Measurements from ENCODE around the gene STXBP4.

The STXBP4 gene

DNA sequence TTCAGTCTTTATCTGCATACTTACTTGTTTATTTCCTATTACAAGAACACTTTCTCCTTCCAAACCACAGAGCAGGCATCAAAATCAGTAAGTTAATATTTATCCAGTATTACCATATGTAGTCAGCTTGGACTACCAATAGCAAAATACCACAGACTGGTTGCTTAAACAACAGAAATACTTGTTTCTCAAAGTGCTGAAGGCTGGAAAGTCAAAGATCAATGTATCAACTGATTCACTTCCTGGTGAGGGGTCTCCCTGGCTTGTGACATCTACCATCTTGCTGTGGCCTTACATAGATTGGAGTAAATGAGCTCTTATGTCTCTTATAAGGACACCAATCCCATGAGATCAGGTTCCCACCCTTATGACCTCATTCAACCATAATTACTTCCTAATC is 2.6 kb downstream of the STXBP4 start:
- no peak for DNase-seq (ENCODE audit: low read depth in 3 of 3, low spot score in 1 of 3)

DNA sequence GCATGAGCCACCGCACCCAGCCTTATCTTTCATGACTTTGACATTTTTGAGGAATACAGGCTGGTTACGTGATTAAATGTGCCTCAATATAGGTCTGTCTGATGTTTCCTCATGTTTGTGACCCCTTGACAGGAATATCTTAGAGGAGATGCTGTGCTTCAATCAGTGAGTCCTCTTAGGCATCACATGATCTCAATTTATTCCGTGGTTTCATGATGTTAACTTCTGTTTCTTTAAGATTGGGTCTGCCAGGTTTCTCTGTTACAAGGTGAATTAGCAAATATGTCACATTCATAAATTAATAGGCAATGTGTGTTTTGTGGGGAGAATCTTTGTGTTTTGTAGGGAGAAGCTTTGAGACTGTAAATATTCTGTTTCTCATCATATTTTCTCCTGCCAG is 3.3 kb downstream of the STXBP4 start:
- DNase-seq (ENCODE audit: low read depth in 3 of 3, low spot score in 1 of 3): no peak

DNA sequence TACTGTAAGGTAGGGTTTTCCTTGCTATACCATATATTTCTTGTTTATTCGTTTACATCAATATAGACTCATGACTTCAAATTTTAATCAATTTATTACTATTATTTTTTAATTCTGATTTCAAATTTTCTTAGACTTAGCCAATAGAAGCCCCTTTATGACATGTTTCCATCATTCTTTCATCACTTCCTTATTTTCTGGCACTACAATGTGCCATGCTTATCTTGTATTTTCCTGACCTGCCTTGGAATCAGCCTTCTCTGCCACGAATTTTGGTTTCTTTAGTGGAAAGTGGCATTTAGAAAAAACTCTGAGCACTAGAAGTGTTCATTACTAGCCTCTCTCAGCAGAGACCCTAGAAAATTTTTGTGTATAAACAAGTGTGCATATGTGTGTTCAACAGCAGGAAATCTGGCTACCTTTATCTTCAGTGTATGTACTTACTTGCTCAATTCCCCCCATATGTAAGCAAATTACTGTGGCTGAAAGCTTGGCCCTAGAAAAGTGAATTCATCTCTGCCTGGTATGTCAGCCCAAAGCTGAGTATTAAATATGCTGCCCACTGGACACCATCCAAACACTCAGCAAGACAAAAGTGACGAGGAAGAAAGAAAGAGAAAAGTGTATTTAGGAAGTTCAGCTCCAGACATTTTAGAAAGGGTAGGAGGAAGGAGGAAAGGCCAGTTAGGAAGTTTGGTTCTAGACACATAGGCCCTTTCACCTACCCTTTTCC is 4.0 kb downstream of the STXBP4 start:
- DNase-seq (ENCODE audit: low read depth in 3 of 3, low spot score in 1 of 3): no peak

DNA sequence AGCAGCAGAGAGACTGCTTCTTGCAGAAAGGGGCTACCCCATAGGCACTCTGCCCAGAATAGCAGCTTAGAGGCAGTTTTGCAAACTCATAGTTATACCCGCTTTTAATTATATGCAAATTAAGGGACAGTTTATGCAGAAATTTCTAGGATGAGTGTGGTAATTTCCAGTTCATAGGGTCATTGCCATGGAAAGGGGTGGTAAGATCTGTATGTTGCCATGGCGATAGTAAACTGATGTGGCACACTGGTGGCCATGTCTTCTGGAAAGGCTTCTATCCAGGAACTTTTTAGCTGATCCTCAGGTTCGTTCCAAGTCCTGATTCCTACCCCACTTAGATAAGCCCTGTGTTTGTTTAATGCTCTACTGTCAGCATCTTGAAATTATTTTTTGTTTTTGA is 6.2 kb downstream of the STXBP4 start:
- DNase-seq (ENCODE audit: low read depth in 3 of 3, low spot score in 1 of 3): no peak

DNA sequence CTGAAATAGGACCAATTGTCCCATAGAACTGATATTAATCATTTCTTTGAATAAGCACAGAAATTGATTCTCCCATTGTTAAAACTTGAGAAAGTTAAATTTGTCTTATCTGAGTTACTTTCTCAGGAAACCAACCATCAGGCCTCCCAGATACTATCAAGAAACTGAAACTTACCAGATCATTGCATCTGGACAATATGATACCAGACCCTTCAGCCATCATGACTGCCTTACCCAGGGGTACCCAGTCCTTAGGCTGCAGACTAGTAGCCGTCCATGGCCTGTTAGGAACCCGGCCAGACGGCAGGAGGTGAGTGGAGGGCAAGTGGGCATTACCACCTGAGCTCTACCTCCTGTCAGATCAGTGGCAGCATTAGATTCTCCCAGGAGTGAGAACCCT is 7.8 kb downstream of the STXBP4 start:
- no peak for DNase-seq (ENCODE audit: low read depth in 3 of 3, low spot score in 1 of 3)

DNA sequence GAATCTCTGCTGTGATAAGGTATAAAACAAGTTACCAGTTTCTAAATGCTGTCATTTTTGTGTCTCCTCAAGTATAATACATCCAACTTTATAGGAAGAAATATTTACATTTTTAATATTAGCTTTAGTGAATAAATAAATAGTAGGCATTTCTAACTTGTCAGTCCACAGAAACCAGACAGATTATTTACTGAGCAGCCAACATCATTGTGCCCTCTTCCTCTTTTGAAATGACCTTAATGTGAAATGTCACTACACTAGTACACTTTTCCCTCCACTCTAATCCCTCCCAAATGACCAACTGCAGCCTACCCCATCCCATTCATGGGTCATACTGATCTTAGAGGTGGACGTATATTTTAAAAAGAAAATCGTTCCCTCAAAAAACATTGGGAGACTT is 9.2 kb downstream of the STXBP4 start:
- no peak for DNase-seq (ENCODE audit: low read depth in 3 of 3, low spot score in 1 of 3)

DNA sequence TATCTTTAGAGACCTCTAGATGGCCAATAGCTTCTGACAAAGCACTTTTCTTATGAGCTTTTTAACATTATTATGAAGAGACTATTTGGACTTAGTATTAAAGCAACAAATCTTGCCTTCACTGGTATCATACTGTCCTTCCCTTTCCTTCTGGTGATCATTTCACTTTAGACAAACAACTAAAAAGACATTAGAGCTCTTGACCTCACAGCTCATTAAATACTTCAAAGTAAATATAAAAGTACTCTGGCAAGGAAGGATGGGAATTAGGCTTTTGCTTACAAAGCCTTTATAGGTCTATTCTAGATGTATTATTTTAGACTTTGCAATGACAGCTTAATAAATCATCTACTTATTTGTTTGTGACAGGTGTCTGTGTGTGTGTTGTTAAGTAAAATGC is 11.1 kb downstream of the STXBP4 start:
- no peak for DNase-seq (ENCODE audit: low read depth in 3 of 3, low spot score in 1 of 3)

DNA sequence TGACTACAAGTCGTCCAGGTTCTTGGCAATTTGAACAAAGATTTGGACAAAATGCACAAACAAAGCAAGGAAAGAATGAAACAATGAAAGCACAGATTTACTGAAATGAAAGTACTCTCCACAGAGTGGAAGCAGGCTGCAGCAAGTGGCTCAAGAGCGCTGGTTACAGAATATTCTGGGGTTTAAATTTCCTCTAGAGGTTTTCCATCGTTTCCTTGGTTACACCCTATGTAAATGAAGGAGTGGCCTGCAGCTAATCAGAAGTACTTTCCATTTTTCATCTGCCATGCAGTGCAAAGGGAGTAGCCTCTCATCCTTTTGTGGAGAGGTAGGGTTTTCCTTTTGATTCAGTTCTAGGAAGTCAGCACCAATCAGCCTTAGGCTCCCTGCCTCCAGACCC is 11.8 kb downstream of the STXBP4 start:
- no peak for DNase-seq (ENCODE audit: low read depth in 3 of 3, low spot score in 1 of 3)

DNA sequence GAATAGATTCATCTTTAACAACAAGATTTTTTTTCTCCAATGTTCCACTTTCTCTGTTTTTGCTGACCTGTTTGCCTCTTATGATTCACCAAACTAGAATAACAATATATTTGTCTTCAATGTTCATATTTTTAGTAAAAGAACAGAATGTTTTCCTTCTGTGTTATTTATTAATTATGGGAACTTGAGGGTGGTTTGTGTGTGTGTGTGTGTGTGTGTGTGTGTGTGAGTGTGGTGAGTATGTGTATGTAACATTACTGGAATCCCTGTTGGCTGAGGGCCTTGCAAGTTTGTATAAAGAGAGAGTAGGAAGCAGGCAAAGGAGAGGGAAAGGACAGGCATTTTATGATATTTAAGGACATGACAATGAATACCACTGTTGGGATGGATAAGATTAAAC is 13.8 kb downstream of the STXBP4 start:
- no peak for DNase-seq (ENCODE audit: low read depth in 3 of 3, low spot score in 1 of 3)

DNA sequence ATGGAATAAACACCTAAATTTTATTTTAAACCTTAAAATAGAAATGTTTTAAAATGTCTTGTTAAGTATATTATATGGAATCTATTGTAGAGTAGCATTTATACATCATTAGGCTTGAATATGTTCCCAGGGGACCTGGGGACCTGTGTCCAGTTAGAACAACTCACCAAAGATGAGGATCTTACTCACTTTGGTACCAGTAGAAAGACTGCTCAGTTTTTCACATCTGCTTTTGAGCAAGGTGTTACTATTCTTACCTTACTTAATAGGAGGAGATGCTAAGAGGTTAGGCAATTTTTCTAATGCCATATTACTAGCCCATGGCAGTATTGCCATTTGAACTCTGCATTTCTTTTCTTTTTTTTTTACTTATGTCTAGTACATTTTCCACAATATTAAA is 14.7 kb downstream of the STXBP4 start:
- no peak for DNase-seq (ENCODE audit: low read depth in 3 of 3, low spot score in 1 of 3)

DNA sequence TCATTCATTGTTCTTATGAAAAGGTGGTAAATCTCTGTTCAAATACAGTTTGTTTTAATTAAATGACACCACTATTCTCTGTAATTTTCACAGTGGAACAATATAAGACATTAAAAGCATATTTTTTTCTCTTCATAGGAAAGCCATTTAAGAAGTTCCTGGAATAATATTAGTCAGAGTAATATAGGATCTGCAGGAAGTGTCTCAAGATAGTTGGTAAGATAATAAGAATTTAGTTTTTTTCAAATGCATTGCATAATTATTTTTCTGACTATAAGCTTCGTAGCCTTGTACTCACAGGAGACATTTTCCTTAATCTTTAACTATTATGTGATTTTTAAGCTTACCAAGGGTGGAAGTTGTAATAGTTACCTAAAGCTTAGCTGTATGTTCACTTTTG is 16.9 kb downstream of the STXBP4 start:
- no peak for DNase-seq (ENCODE audit: low read depth in 3 of 3, low spot score in 1 of 3)

DNA sequence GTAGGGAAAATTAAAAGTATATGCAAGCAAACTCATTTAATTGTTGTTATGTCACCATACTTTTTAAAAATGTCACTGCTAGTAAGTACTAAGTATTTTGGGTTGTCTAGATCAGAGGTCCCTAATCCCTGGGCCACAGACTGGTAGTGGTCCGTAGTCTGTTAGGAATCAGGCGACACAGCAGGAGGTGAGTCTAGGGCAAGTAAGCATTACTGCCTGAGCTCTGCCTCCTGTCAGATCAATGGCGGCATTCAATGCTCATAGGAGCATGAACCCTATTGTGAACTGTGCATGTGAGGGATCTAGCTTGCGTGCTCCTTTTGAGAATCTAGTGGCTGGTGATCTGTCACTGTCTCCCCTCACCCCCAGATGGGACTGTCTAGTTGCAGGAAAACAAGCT is 21.6 kb downstream of the STXBP4 start:
- DNase-seq (ENCODE audit: low read depth in 3 of 3, low spot score in 1 of 3): no peak

DNA sequence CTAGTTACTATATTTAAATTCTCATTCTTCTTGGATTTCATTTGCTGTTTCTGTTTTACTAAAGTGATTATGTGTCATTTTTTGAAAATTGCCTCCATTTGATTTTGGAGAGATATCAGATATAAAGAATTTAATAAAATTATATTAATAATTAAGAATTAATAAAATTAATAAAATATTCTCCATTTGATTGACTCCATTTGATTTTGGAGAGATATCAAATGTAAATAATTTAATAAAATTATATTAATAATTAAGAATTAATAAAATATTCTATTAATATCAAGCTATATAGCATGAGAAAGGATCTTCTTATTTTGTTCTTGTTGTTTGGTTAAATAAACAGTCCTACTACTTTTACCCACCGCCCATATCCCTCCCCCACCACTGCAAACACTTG is 23.0 kb downstream of the STXBP4 start:
- DNase-seq (ENCODE audit: low read depth in 3 of 3, low spot score in 1 of 3): no peak

DNA sequence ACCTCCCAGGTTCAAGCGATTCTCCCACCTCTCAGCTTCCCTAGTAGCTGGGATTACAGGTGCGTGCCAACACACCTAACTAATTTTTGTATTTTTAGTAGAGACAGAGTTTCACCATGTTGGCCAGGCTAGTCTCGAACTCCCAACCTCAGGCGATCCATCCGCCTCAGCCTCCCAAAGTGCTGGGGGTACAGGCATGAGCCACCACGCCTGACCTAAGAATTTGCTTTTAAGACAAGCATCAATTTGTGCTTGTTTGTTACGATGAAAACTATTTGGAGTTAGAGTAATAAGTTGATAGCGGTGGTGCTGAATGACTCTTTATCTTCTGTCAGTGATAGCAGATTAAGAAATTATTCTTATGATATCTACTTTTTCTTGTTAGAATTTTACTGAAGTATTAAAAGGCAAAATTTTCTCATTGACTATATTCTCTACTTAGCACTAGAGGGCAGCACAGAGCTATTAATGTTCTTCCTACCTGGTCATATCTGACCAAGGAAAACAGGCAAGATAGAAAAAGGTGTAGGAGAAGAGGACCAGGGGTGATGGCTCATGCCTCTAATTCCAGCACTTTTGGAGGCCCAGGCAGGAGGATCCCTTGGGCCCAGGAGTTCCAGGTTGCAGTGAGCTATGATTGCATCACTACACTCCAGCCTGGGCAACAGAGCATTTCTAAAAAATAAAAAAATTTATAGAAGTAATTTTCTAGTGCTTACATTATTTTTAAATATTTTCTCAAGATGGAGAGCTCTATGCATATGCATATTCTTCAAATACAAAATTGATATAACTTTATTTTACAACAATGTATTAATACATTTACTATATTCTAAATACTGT is 24.5 kb downstream of the STXBP4 start:
- no peak for DNase-seq (ENCODE audit: low read depth in 3 of 3, low spot score in 1 of 3)

DNA sequence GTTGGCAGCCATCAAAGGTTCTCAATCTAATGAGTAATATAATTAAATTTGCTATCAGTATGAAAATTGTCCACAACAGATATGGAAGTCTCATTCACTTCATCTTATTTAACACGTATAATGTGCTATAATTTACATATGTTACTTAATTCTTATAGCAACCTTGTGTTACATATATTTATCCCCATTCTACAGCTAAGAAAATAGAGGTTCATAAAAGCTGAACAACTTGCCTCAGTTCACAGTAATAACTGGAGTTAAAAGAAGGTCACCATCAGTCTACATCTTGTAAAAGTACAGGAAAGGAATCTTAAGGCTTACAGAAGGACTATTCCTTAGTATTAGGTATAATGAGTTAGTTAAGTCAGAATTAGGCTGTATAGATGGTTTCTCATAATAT is 27.9 kb downstream of the STXBP4 start:
- DNase-seq (ENCODE audit: low read depth in 3 of 3, low spot score in 1 of 3): no peak

DNA sequence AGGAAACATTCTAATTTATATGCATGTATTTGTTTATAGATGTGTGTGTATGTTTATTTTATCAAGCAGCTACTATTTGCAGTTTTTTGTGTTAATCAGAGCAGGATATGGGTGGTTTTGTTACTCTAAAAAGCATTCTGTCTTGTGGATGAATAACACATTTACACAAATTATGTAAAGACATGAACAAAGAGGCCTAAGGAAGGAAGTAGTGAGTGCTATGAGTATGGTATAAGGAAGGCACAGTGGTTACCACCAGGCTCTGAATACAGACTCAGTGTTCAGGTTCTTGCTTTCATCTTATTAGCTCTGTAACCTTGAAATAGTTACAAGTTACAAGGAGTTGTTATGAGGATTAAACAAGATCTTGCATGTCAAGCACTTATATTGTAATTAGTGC is 33.9 kb downstream of the STXBP4 start:
- no peak for DNase-seq (ENCODE audit: low read depth in 3 of 3, low spot score in 1 of 3)

DNA sequence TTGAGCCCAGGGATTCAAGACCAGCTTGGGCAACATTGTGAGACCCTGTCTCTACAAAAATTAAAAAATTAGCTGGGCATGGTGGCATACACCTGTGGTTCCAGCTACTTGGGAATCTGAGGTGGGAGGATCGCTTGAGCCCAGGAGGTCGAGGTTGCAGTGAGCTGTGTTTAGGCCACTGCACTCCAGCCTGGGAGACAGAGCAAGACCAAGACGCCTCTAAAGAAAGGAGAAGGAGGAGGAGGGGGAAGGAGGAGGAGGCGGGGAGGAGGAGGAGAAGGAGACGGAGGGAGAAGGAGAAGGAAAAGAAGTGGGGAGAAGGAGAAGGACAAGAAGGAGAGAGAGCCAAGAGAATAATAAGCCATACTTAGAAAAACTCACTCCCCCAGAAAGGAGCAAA is 35.9 kb downstream of the STXBP4 start:
- DNase-seq (ENCODE audit: low read depth in 3 of 3, low spot score in 1 of 3): no peak

DNA sequence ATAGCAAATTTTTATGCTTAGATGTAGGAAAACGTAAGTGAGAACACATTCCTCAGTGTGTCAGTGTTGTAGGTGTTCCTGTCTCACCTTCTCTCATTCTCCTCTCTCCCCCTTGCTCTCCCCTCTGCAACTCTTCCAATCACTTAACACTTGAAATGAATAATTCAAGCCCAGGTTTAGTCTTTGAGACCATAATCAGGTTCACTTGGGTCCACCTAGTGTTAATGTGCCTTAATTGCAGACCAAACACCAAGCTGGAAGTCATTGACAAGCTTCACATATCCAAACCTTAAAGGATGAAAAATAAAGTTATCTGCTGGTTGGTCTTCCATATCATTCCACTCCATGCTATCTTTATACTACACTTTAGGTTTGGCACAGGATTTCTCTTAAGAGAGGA is 37.0 kb downstream of the STXBP4 start:
- no peak for DNase-seq (ENCODE audit: low read depth in 3 of 3, low spot score in 1 of 3)

DNA sequence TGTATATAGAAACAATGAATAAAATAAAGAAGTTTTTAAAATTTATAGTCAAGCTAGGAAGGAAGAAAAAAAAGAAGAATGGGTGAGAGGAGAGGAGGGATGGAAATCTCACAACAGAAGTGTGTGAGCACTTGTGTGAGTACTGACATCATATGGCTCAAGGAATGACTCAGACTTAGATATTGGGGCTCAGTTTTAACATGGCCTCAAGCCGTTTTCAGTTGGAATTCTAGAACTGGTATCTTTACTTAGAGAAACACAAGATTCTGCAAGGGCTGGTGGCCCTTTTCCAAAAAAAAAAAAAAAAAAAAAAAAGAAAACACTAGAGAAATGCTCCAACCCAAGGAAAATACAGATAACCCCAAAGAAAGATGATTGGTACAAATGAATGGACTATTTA is 55.1 kb downstream of the STXBP4 start:
- no peak for DNase-seq (ENCODE audit: low read depth in 3 of 3, low spot score in 1 of 3)

DNA sequence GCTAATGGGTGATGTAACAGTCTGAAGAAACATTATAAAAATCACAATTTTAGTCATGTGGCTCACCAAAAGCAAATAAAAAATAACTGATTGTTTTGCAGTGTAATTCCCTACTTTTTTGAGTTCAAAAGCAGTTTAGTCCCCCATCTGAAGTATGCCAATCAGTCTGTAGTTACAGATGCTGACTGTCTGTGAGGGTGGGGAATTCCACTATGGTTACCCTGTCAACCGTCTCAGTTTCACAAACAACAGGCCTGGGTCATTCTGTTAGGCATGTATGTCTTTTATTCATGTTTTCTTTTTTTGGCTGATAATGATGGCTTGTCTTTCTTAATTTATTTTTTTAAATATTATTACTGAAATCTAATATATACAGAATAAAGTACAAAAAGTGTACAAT is 69.3 kb downstream of the STXBP4 start:
- no peak for DNase-seq (ENCODE audit: low read depth in 3 of 3, low spot score in 1 of 3)

DNA sequence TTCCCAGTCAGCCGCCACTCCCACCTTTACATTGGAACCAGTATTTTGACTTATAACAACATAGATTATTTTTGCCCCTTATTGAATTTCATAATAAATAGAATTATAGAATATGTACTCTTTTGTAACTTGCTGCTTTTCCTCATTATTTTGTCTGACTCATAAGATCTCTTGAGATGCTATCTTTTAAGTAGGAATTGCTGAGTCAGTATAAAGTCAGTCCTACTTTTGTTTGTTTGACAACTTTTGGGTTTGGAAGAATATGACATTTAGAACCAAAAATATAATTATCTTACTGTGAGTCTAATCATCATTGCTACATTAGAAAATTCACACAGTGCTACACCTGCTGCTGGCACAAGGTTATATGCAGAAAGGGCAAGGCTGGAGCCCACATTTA is 69.7 kb downstream of the STXBP4 start:
- no peak for DNase-seq (ENCODE audit: low read depth in 3 of 3, low spot score in 1 of 3)

DNA sequence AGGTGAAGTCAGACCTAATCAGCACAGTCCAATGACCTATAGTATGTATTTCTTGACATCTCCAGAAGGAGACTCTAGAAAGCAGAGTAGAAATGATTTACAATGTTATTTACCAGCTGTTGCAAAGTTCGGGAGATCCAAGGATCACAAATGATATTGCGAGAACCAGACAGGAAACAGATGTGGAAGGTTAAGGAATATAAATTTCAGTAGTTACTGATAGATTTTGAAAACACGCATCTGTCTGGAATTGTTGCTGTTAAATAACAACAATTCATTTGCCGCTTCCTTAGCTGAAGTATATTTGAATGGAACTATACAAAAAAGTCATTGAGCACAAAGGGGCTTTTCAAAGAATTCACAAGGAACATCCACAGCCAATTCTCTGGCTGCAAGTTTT is 72.0 kb downstream of the STXBP4 start:
- no peak for DNase-seq (ENCODE audit: low read depth in 3 of 3, low spot score in 1 of 3)

DNA sequence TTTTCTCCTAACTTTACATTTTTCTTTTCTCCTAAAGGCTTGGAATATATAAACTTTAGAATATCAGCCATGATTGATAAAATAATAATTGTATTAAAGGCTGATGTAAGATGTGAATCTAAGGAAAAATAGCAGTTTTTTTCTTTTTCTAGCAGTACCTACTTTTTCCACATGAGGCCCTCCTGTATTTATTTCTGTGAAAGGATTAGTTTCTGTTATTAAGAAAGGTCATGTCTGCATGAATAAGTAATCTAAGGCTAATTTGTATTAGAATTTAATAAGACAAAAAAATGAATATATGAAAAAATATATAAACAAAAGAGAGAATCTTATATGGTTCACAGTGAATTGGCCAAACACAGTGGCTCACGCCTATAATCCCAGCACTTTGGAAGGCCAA is 85.3 kb downstream of the STXBP4 start:
- no peak for DNase-seq (ENCODE audit: low read depth in 3 of 3, low spot score in 1 of 3)
